H9 (cell line): ENCODE data around the gene VWF. TPM values are rescaled to one million over a fixed set of nuclear protein-coding genes. Genes with fewer than 3 reads are reported as not detected.

Experiments
- DNase-seq: peaks from one replicate; pipeline ENCODE4 v3.0.0-alpha.2; 2017
- H2AFZ ChIP-seq: one replicate; pipeline ENCODE4 v1.6.1; 2013; ENCODE audit warnings: mild to moderate bottlenecking, low read length, control low read depth, moderate library complexity
- H2AK5ac ChIP-seq: 2 replicates; pipeline ENCODE4 v1.6.1; 2013; ENCODE audit warnings: low read length, control low read depth, mixed read lengths; ENCODE audit not compliant: insufficient read length
- H2BK120ac ChIP-seq: one replicate; pipeline ENCODE4 v1.6.1; 2013; ENCODE audit warnings: low read depth, mild to moderate bottlenecking, low read length, control low read depth, inconsistent platforms; ENCODE audit not compliant: poor library complexity, severe bottlenecking
- H2BK12ac ChIP-seq: 2 replicates; pipeline ENCODE4 v1.6.1; 2013; ENCODE audit warnings: low read length, control low read depth, mixed read lengths, low read depth; ENCODE audit not compliant: insufficient read length
- H2BK15ac ChIP-seq: 2 replicates; pipeline ENCODE4 v1.6.1; 2013; ENCODE audit warnings: low read depth, low read length, control low read depth
- H2BK20ac ChIP-seq: one replicate; pipeline ENCODE4 v1.6.1; 2013; ENCODE audit warnings: low read depth, mild to moderate bottlenecking, low read length, control low read depth, inconsistent platforms; ENCODE audit not compliant: poor library complexity, severe bottlenecking
- H2BK5ac ChIP-seq: 2 replicates; pipeline ENCODE4 v1.6.1; 2013; ENCODE audit warnings: low read length, control low read depth, mixed read lengths; ENCODE audit not compliant: insufficient read length
- H3K14ac ChIP-seq: 2 replicates; pipeline ENCODE4 v1.6.1; 2013; ENCODE audit warnings: low read length, control low read depth; ENCODE audit not compliant: insufficient read depth
- H3K18ac ChIP-seq: 2 replicates; pipeline ENCODE4 v1.6.1; 2013; ENCODE audit warnings: low read depth, mild to moderate bottlenecking, mixed read lengths, low read length, control low read depth; ENCODE audit not compliant: insufficient read length
- H3K23ac ChIP-seq: 2 replicates; pipeline ENCODE4 v1.6.1; 2013; ENCODE audit warnings: low read length, control low read depth, mixed read lengths, low read depth; ENCODE audit not compliant: insufficient read length
- H3K23me2 ChIP-seq: 2 replicates; pipeline ENCODE4 v1.6.1; 2013; ENCODE audit warnings: low read depth, mild to moderate bottlenecking, mixed read lengths, low read length, control low read depth; ENCODE audit not compliant: insufficient read length, poor library complexity, severe bottlenecking
- H3K27ac ChIP-seq: 2 replicates; pipeline ENCODE4 v1.5.1; 2013; ENCODE audit warnings: low read length, control low read depth, mixed read lengths, low read depth; ENCODE audit not compliant: insufficient read length
- H3K27me3 ChIP-seq: 2 replicates; pipeline ENCODE4 v1.6.1; 2013; ENCODE audit warnings: low read length, control low read depth, inconsistent platforms; ENCODE audit not compliant: insufficient read depth
- H3K4ac ChIP-seq: 2 replicates; pipeline ENCODE4 v1.6.1; 2013; ENCODE audit warnings: low read depth, mild to moderate bottlenecking, control low read depth, inconsistent platforms, low read length, moderate library complexity
- H3K4me1 ChIP-seq: 2 replicates; pipeline ENCODE4 v1.6.1; 2013; ENCODE audit warnings: low read length, control low read depth, inconsistent platforms; ENCODE audit not compliant: insufficient read depth
- H3K4me2 ChIP-seq: 2 replicates; pipeline ENCODE4 v1.6.1; 2013; ENCODE audit warnings: low read length, control low read depth, mixed read lengths; ENCODE audit not compliant: insufficient read length, insufficient read depth
- H3K56ac ChIP-seq: 2 replicates; pipeline ENCODE4 v1.6.1; 2013; ENCODE audit warnings: low read depth, mild to moderate bottlenecking, mixed read lengths, low read length, control low read depth; ENCODE audit not compliant: insufficient read length
- H3K79me1 ChIP-seq: 2 replicates; pipeline ENCODE4 v1.6.1; 2013; ENCODE audit warnings: low read depth, mild to moderate bottlenecking, moderate library complexity, low read length, control low read depth, inconsistent platforms; ENCODE audit not compliant: insufficient read depth, poor library complexity, severe bottlenecking
- H3K79me2 ChIP-seq: 2 replicates; pipeline ENCODE4 v1.6.1; 2013; ENCODE audit warnings: low read length, control low read depth, inconsistent platforms; ENCODE audit not compliant: insufficient read depth
- H3K9ac ChIP-seq: 2 replicates; pipeline ENCODE4 v1.6.1; 2013; ENCODE audit warnings: low read length, control low read depth, mixed read lengths; ENCODE audit not compliant: insufficient read length; ENCODE audit errors: extremely low read depth
- H3K9me3 ChIP-seq: one replicate; pipeline ENCODE4 v1.6.1; 2013; ENCODE audit warnings: low read depth, low read length, inconsistent platforms; ENCODE audit not compliant: control insufficient read depth
- H3T11ph ChIP-seq: one replicate; pipeline ENCODE4 v1.6.1; 2013; ENCODE audit warnings: mild to moderate bottlenecking, low read length, control low read depth, inconsistent platforms
- H4K20me1 ChIP-seq: one replicate; pipeline ENCODE4 v1.6.1; 2013; ENCODE audit not compliant: control insufficient read depth, insufficient read length, insufficient read depth
- H4K5ac ChIP-seq: 2 replicates; pipeline ENCODE4 v1.6.1; 2013; ENCODE audit warnings: low read depth, mild to moderate bottlenecking, mixed read lengths, low read length, control low read depth; ENCODE audit not compliant: insufficient read length
- H4K8ac ChIP-seq: replicated peaks from 2 replicates; pipeline ENCODE4 v1.6.1; 2013; ENCODE audit warnings: low read length, control low read depth, mixed read lengths, low read depth; ENCODE audit not compliant: insufficient read length
- H4K91ac ChIP-seq: 2 replicates; pipeline ENCODE4 v1.6.1; 2013; ENCODE audit warnings: low read depth, mild to moderate bottlenecking, moderate library complexity, mixed read lengths, low read length, control low read depth; ENCODE audit not compliant: insufficient read length
- H3K27ac Mint-ChIP-seq, 3 experiments: 2 replicates in 2 of 3; 3 replicates in 1 of 3; pipeline ENCODE4 v1.8.0; 2020 to 2021; ENCODE audit warnings: mixed read lengths in 3 of 3, mild to moderate bottlenecking in 1 of 3, moderate library complexity in 1 of 3
- H3K27me3 Mint-ChIP-seq: 2 replicates; pipeline ENCODE4 v1.8.0; 2021; ENCODE audit warnings: low read depth, mild to moderate bottlenecking, moderate library complexity, mixed read lengths
- H3K36me3 Mint-ChIP-seq, 3 experiments: 2 replicates in 2 of 3; 3 replicates in 1 of 3; pipeline ENCODE4 v1.8.0; 2020 to 2021; ENCODE audit warnings: low read depth in 3 of 3, mixed read lengths in 3 of 3; ENCODE audit not compliant: insufficient read depth in 1 of 3
- H3K4me1 Mint-ChIP-seq, 2 experiments: 2 replicates each; pipeline ENCODE4 v1.8.0; 2020; ENCODE audit warnings: mixed read lengths in 2 of 2
- H3K4me3 Mint-ChIP-seq, 2 experiments: 2 replicates in 1 of 2; 3 replicates in 1 of 2; pipeline ENCODE4 v1.8.0; 2020 to 2021; ENCODE audit warnings: mild to moderate bottlenecking in 2 of 2, mixed read lengths in 2 of 2, moderate library complexity in 1 of 2
- H3K9me3 Mint-ChIP-seq, 2 experiments: 2 replicates in 1 of 2; 3 replicates in 1 of 2; pipeline ENCODE4 v1.8.0; 2020; ENCODE audit warnings: mild to moderate bottlenecking in 2 of 2, mixed read lengths in 2 of 2, moderate library complexity in 1 of 2
- WGBS: extraction: QIAGEN DNeasy Blood & Tissue Kit; methylation state at CpG from one replicate; pipeline ENCODE4 v1.1.7; 2013; ENCODE audit warnings: missing lambda C conversion rate, low lambda C conversion rate, mixed read lengths; ENCODE audit not compliant: insufficient read length; ENCODE audit errors: extremely low coverage; 5-methylcytosine and 5-hydroxymethylcytosine counted together
- total RNA-seq: library from RNA; stranded (reverse); gene quantifications from 2 replicates; pipeline ENCODE4 v1.2.1, GENCODE V29; 2021
- TF ChIP-seq, protein P1 (sequence below): fragments of 200-600 bp; sonication (generic); conservative IDR thresholded peaks from 3 replicates; pipeline ENCODE4 v1.8.0; 2021; ENCODE audit warnings: antibody characterized with exemption, mild to moderate bottlenecking

The VWF gene
- total RNA-seq, 1 experiment from 2014 or later = 0.17 TPM

DNA sequence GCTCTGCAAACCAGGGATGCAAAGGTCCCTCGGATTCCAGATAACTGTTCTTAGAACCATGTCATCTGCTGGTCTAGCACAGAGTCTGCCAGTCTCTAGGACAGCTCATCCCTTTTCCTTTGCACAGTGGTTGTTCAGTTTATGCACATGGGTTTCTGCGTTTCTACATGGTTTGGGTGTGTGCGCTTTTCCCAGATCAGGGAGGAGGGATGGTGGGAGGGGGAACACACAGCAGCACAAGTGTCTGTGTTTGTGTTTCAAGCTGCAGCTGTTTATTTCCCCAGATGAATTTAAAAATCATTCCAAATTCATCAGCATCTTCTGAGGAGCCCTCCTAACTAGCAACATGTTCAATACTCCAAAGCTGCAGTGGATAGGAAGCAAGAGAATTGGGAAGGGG lies 224.8 kb downstream of the VWF start:
- no peak overlapping the region for H3K4ac ChIP-seq
- H3K56ac ChIP-seq = no peak overlapping the region
- no peak overlapping the region for H2AFZ ChIP-seq
- H3K79me1 ChIP-seq = no peaks in the 10 kb centered on the region
- no peak overlapping the region for H4K8ac ChIP-seq
- Mint-ChIP-seq H3K4me1 (peaks cover 16 to 22% of the 10 kb centered on the region in 2 experiments), H3K27me3 (peaks cover 2% of the 10 kb centered on the region; the same call in 1 of the 2 replicates), H3K4me3 (no peak overlapping the region), H3K36me3 (no peaks in the 10 kb centered on the region; a peak in 1 of 7 replicates), H3K27ac (no peak overlapping the region), H3K9me3 (peaks cover 0 to 1% of the 10 kb centered on the region in 2 experiments; a peak in 1 of 5 replicates)
- no peak for DNase-seq
- no peak overlapping the region for H3K14ac ChIP-seq
- H2BK5ac ChIP-seq = no peak overlapping the region
- H2BK20ac ChIP-seq = no peak overlapping the region
- no peak overlapping the region for H3K4me2 ChIP-seq
- no peaks in the 10 kb centered on the region for H3K27me3 ChIP-seq
- H3K79me2 ChIP-seq = no peaks in the 10 kb centered on the region
- H2AK5ac ChIP-seq = no peak overlapping the region
- H4K5ac ChIP-seq = no peak overlapping the region
- H3K9ac ChIP-seq = no peak overlapping the region
- H3K9me3 ChIP-seq = no peaks in the 10 kb centered on the region
- TF ChIP-seq, protein P1, sequence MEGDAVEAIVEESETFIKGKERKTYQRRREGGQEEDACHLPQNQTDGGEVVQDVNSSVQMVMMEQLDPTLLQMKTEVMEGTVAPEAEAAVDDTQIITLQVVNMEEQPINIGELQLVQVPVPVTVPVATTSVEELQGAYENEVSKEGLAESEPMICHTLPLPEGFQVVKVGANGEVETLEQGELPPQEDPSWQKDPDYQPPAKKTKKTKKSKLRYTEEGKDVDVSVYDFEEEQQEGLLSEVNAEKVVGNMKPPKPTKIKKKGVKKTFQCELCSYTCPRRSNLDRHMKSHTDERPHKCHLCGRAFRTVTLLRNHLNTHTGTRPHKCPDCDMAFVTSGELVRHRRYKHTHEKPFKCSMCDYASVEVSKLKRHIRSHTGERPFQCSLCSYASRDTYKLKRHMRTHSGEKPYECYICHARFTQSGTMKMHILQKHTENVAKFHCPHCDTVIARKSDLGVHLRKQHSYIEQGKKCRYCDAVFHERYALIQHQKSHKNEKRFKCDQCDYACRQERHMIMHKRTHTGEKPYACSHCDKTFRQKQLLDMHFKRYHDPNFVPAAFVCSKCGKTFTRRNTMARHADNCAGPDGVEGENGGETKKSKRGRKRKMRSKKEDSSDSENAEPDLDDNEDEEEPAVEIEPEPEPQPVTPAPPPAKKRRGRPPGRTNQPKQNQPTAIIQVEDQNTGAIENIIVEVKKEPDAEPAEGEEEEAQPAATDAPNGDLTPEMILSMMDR = no peak
- no peak overlapping the region for H2BK120ac ChIP-seq
- H3K23me2 ChIP-seq = no peaks in the 10 kb centered on the region
- no peak overlapping the region for H3K27ac ChIP-seq
- no peaks in the 10 kb centered on the region; the same call in 1 of the 2 replicates for H3K4me1 ChIP-seq
- H2BK12ac ChIP-seq = no peak overlapping the region
- no peak overlapping the region for H3T11ph ChIP-seq
- H4K20me1 ChIP-seq = no peaks in the 10 kb centered on the region
- no peak overlapping the region for H4K91ac ChIP-seq
- WGBS = no CpG with 5 or more reads among the region's 3 CpGs
- H2BK15ac ChIP-seq = no peak overlapping the region
- no peak overlapping the region for H3K18ac ChIP-seq
- no peak overlapping the region for H3K23ac ChIP-seq
